SK-N-SH treated with all-trans-retinoic acid at 6 μM for 48 hours (cell line): ENCODE data around the gene SH3YL1.

Experiments
- ATAC-seq: fragments of 200-7000 bp; cut with Tn5 transposase; 3 replicates; pipeline ENCODE4 v1.9.1; 2020; ENCODE audit warnings: mild to moderate bottlenecking, moderate library complexity
- ARNTL ChIP-seq: fragments of 450-650 bp; formaldehyde crosslinking; IDR thresholded peaks from 2 replicates; pipeline ENCODE4 v1.5.0; 2020; ENCODE audit warnings: low read depth, mild to moderate bottlenecking, moderate library complexity, borderline replicate concordance
- BACH2 ChIP-seq: fragments of 250-450 bp; sonication (Bioruptor Pico); IDR thresholded peaks from 2 replicates; pipeline ENCODE4 v1.9.0; 2021; ENCODE audit warnings: mild to moderate bottlenecking, borderline replicate concordance
- CREB5 ChIP-seq: fragments of 250-450 bp; sonication (Bioruptor Pico); IDR thresholded peaks from 2 replicates; pipeline ENCODE4 v1.5.1; 2020; ENCODE audit warnings: low read depth, mild to moderate bottlenecking, moderate library complexity
- CSDC2 ChIP-seq: fragments of 250-450 bp; sonication (Bioruptor Pico); IDR thresholded peaks from 2 replicates; pipeline ENCODE4 v1.5.0; 2020; ENCODE audit warnings: mild to moderate bottlenecking, moderate library complexity
- GLIS3 ChIP-seq: fragments of 250-450 bp; sonication (Bioruptor Pico); IDR thresholded peaks from 2 replicates; pipeline ENCODE4 v1.5.0; 2020; ENCODE audit warnings: mild to moderate bottlenecking, moderate library complexity
- ISL1 ChIP-seq: fragments of 250-450 bp; sonication (Bioruptor Pico); IDR thresholded peaks from 2 replicates; pipeline ENCODE4 v2.1.2; 2022; ENCODE audit warnings: mild to moderate bottlenecking, moderate library complexity
- PATZ1 ChIP-seq: fragments of 250-450 bp; sonication (Bioruptor Pico); IDR thresholded peaks from 2 replicates; pipeline ENCODE4 v1.8.0; 2020; ENCODE audit warnings: mild to moderate bottlenecking, moderate library complexity, borderline replicate concordance
- PPARA ChIP-seq: fragments of 250-450 bp; sonication (Bioruptor Pico); IDR thresholded peaks from 2 replicates; pipeline ENCODE4 v1.5.0; 2020; ENCODE audit warnings: mild to moderate bottlenecking, borderline replicate concordance
- RARB ChIP-seq: fragments of 250-450 bp; sonication (Bioruptor Pico); IDR thresholded peaks from 2 replicates; pipeline ENCODE4 v1.8.0; 2021; ENCODE audit warnings: mild to moderate bottlenecking, moderate library complexity
- SNAI2 ChIP-seq: fragments of 250-450 bp; sonication (Bioruptor Pico); IDR thresholded peaks from 2 replicates; pipeline ENCODE4 v1.5.0; 2020; ENCODE audit warnings: mild to moderate bottlenecking, moderate library complexity
- TCF4 ChIP-seq: fragments of 250-450 bp; sonication (Bioruptor Pico); IDR thresholded peaks from 2 replicates; pipeline ENCODE4 v1.8.0; 2021; ENCODE audit warnings: mild to moderate bottlenecking, moderate library complexity, borderline replicate concordance
- TOX ChIP-seq: fragments of 250-450 bp; sonication (Bioruptor Pico); IDR thresholded peaks from 2 replicates; pipeline ENCODE4 v1.8.0; 2021; ENCODE audit warnings: mild to moderate bottlenecking, moderate library complexity, borderline replicate concordance
- ZFP3 ChIP-seq: fragments of 250-450 bp; sonication (Bioruptor Pico); IDR thresholded peaks from 2 replicates; pipeline ENCODE4 v1.5.0; 2020; ENCODE audit warnings: mild to moderate bottlenecking, moderate library complexity
- ZFP30 ChIP-seq: fragments of 450-650 bp; formaldehyde crosslinking; IDR thresholded peaks from 2 replicates; pipeline ENCODE4 v1.5.0; 2022; ENCODE audit warnings: mild to moderate bottlenecking, moderate library complexity
- ZNF565 ChIP-seq: fragments of 450-650 bp; formaldehyde crosslinking; conservative IDR thresholded peaks from 2 replicates; pipeline ENCODE4 v1.5.0; 2020; ENCODE audit warnings: low read depth, mild to moderate bottlenecking, moderate library complexity
- ZNF8 ChIP-seq: fragments of 450-650 bp; formaldehyde crosslinking; IDR thresholded peaks from 2 replicates; pipeline ENCODE4 v1.5.0; 2020; ENCODE audit warnings: mild to moderate bottlenecking, moderate library complexity
- TF ChIP-seq, protein P1 (sequence below): fragments of 250-450 bp; sonication (Bioruptor Pico); IDR thresholded peaks from 2 replicates; pipeline ENCODE4 v1.8.0; 2021; ENCODE audit warnings: low read depth, mild to moderate bottlenecking, moderate library complexity, borderline replicate concordance
- TF ChIP-seq, protein P2 (sequence below): fragments of 250-450 bp; sonication (Bioruptor Pico); IDR thresholded peaks from 2 replicates; pipeline ENCODE4 v1.5.1; 2021; ENCODE audit warnings: mild to moderate bottlenecking, moderate library complexity

Gene SH3YL1

DNA sequence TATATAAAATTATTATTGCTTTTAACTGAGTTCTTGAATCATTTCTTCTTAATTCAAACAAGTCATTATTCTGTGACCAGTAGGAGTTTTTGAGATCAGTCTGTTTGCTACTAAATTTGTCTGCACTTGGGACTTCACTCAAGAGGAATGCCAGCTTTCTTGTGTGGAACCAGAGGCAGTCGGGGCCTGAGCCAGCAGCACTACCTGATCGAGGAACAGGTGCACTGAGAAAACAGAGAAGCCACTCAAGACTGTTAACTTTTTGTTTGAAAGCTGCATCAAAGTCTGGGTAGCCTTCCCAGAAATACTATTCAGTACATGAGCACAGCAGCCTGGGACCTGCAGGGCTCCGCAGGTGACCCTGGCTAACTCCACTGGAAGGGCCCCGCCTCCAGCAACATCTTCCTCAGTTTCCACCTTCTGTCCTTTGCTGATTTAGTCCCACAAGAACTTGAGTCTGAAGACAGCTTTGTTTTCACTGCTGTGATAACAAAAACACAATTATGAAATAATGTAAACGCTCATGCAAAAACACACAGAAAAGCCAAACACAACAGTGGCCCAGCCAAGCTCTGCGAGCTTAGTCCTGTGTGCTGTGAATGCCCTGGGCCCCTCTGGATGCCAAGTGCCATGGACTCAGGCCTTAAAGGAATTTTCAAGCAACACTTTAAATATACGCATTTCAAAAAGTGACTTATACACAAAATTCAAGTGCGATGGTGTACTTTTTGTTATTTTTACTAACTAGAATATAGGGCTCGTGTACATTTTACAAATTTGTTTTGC is 62.0 kb downstream of the SH3YL1 start:
- TF ChIP-seq TCF4 (CRISPR knock-in tag), result no peak
- TF ChIP-seq, protein P1, sequence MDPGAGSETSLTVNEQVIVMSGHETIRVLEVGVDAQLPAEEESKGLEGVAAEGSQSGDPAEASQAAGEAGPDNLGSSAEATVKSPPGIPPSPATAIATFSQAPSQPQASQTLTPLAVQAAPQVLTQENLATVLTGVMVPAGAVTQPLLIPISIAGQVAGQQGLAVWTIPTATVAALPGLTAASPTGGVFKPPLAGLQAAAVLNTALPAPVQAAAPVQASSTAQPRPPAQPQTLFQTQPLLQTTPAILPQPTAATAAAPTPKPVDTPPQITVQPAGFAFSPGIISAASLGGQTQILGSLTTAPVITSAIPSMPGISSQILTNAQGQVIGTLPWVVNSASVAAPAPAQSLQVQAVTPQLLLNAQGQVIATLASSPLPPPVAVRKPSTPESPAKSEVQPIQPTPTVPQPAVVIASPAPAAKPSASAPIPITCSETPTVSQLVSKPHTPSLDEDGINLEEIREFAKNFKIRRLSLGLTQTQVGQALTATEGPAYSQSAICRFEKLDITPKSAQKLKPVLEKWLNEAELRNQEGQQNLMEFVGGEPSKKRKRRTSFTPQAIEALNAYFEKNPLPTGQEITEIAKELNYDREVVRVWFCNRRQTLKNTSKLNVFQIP (CRISPR knock-in tag), result no peak
- no peak for TF ChIP-seq ISL1 (CRISPR knock-in tag)
- no peak for TF ChIP-seq PPARA (CRISPR knock-in tag)
- no peak for TF ChIP-seq ZNF565
- no peak for TF ChIP-seq RARB
- ATAC-seq, result no peak

DNA sequence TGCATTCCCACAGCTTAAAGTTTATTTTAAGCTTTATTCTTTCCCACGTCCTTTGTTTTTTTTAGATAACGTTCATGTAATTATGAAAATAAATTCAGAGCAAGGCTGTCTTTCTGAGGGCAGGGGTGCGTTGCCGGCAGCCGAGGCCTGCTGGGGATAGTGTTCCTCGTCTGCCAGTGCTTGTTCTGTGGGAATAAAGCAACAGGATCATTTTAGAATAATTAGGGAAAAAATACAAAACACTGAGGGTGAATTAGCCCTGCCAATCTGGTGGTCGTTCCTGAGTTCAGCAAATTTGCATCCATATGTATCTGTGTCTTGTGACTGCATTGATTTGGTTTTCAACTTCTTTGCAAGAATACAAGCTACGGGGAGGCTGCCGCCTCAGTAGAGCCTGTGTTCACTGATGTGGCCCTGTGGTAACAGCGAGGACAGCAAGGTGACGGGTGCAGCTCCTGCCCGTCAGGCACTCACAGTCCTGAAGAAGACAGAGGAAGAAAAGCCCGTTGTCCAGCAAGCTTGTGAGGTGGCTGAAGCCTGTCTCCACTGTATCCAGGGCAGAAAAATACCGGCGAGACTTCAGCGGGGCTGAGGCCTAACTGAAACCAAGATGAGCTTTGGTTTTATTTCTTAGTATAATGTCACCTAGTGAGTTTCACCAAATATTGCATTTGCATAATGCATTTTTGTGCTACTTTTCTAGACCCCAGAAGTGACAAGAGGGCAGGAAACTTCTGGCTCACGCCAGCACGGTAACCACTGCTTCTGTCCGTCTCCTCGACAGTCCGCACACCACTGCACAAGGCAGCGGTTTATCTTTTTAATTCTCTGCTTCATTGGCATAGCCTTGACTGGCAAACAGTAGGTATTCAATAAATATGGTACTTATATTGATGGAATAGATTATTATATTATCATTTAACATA is 64.5 kb downstream of the SH3YL1 start:
- no peak for TF ChIP-seq CSDC2 (CRISPR knock-in tag)
- TF ChIP-seq GLIS3, result no peak
- TF ChIP-seq TOX, result no peak
- TF ChIP-seq SNAI2 (CRISPR knock-in tag), result no peak
- no peak for TF ChIP-seq ARNTL (CRISPR knock-in tag)
- no peak for TF ChIP-seq RARB
- no peak for TF ChIP-seq PPARA (CRISPR knock-in tag)
- no peak for TF ChIP-seq ZNF8 (CRISPR knock-in tag)
- TF ChIP-seq, protein P1 (CRISPR knock-in tag), result no peak
- no peak for TF ChIP-seq BACH2 (CRISPR knock-in tag)
- no peak for TF ChIP-seq CREB5 (CRISPR knock-in tag)
- no peak for TF ChIP-seq ZFP30 (CRISPR knock-in tag)
- no peak for ATAC-seq

DNA sequence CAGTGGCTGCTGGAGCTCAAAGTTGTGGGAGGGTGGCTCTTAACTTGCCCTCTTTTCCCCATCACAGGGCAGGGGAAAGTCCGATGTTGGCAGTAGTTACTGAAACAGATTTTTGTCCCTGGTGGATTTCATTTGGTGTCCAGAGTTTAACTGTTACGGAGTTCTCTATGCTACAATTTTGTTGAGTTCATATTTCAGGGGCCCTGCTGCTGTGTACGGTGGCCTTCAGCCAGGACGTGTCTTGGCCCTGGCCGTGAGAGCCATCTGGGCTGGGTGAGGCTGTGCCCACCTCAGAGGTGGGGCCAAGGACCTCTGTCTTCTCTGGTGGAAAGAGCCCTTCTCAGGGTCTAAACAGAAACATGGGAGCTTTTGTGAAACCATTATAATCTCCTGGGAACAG is 67.4 kb downstream of the SH3YL1 start:
- TF ChIP-seq ZNF8 (CRISPR knock-in tag) (no peak), CREB5 (CRISPR knock-in tag) (no peak), ZFP30 (CRISPR knock-in tag) (no peak), RARB (no peak), ZNF565 (no peak), PATZ1 (CRISPR knock-in tag) (no peak), CSDC2 (CRISPR knock-in tag) (no peak), SNAI2 (CRISPR knock-in tag) (no peak), GLIS3 (no peak), ZFP3 (no peak), BACH2 (CRISPR knock-in tag) (no peak)
- TF ChIP-seq, protein P2, sequence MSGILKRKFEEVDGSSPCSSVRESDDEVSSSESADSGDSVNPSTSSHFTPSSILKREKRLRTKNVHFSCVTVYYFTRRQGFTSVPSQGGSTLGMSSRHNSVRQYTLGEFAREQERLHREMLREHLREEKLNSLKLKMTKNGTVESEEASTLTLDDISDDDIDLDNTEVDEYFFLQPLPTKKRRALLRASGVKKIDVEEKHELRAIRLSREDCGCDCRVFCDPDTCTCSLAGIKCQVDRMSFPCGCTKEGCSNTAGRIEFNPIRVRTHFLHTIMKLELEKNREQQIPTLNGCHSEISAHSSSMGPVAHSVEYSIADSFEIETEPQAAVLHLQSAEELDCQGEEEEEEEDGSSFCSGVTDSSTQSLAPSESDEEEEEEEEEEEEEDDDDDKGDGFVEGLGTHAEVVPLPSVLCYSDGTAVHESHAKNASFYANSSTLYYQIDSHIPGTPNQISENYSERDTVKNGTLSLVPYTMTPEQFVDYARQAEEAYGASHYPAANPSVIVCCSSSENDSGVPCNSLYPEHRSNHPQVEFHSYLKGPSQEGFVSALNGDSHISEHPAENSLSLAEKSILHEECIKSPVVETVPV, result no peak
- TF ChIP-seq, protein P1 (CRISPR knock-in tag), result no peak
- ATAC-seq, result no peak
